SW 1271 (cell line): Measurements from ENCODE around the gene CYTL1.
"Not testable (repeated sequence)": the region's sequence is repeated elsewhere in the genome, so short reads cannot be mapped to it uniquely, and the experiment has no call there.

Experiments
- DNase-seq, 2 experiments: peaks; one replicate each; lab custom pipeline; 2025; lab: John Stamatoyannopoulos, UW

The CYTL1 gene

DNA sequence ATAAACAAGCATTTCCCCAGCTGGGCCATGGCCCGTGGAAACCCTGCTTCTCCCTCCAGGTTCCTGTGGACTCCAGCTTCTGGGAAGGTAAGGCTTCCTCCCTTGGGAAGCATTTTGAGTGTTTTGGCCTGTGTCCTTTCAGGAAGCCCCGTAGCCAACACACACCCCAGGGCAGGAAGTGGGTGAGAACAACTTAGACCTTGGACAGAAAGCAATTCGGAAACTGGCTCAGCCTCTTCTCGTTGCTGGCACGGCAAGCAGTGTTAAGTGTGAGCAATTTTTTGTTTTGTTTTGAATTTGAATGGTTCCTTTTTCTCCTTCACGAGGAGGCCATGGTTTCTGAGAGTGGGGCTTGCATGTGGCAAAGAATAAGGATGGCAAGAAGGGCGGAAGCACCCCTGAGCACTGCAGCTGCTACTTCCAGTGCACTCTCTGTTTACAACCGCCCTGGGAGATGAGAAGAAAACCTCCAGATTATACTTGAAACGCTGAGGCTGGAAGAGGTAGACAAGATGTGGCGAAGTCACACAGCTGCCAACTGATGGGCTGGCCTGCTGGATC, 14.1 kb upstream of the CYTL1 start:
- no peak for DNase-seq

GRCh38 chr4:5032813-5033212, 13.6 kb upstream of the CYTL1 start:
- DNase-seq, result no peak

GRCh38 chr4:5030927-5031326, 11.7 kb upstream of the CYTL1 start:
- DNase-seq, result no peak

GRCh38 chr4:5030221-5030620, 11.0 kb upstream of the CYTL1 start:
- DNase-seq, result no peak

DNA sequence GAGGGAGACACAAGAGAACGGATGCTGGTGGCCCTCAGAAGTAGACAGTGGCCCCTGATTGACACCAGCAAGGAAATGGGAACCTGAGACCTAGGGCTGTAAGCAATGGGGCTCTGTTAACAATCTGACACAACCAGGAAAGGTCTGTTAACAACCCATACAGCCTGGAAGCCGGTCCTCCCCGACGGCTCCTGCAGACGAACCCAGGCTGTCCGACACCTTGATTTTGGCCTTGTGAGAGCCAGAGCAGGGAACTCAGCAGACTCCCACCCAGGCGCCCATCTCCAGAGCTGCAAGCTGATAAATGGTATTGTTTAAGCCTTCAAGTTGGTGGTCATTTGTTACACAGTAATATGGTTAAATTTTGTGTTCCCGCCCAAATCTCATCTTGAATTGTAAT, 10.2 kb upstream of the CYTL1 start:
- DNase-seq, result no peak

DNA sequence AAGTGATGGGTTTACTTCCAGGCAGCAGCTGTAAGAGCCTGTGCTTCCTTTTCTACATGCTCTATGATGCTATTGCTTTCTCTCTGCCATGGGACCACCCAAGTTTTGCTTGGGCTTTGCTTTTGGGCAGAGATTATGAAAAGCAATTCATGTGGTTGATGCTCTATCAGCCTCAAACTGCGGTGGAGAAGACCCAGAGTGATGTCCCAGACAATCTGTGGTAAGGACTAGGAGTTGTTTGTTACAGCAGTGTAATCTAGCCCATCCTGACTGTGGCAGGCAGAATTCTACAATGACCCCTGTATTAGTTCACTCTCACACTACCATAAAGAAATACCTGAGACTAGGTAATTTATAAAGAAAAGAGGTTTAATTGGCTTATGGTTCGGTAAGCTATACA, 9.2 kb upstream of the CYTL1 start:
- no peak for DNase-seq

GRCh38 chr4:5027346-5027745, 8.1 kb upstream of the CYTL1 start:
- DNase-seq, result no peak

DNA sequence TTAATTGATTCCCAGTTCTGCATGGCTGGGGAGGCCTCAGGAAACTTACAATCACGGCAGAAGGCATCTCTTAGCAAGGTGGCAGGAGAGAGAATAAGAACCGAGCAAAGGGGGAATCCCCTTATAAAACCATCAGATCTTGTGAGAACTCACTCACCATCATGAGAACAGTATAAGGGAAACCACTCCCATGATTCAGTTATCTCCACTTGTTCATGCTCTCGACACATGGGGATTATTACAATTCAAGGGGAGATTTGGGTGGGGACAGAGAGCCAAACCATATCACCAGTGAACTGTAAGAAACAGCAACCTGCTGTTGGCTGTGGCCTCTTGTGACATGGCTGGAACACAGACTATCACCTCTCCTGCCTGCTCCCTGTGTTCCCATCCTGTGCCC, 7.1 kb upstream of the CYTL1 start:
- no peak for DNase-seq

GRCh38 chr4:5024673-5025072, 5.4 kb upstream of the CYTL1 start:
- DNase-seq, result no peak

- no peak for DNase-seq
Measured at GRCh38 chr4:5021546-5021945, 2.3 kb upstream of the CYTL1 start.

- DNase-seq, result no peak
Measured at GRCh38 chr4:5020341-5020740, 1.1 kb upstream of the CYTL1 start.

GRCh38 chr4:5019796-5020195, 538 bp upstream of the CYTL1 start:
- DNase-seq, result no peak

DNA sequence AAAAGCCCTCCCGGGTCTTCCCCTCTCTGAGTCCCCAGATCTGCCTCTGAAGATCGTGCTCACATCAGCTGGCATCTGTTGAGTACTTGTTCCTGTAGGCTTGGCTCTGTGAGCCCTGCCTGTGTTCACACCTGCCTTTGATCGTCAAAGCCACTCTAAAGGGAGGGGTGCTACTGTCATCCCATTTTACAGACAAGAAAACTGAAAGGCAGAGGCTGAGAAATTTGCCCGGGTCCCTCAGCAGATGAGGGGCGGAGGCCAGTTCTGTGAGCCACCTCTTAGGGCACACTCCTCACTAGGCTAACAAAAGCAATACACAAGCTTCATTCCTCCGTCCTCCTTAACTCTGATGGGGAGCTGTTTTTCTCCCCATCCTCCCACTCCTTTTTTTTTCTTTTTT, 655 bp downstream of the CYTL1 start:
- DNase-seq, result no peak

GRCh38 chr4:5018096-5018495, 1.2 kb downstream of the CYTL1 start:
- no peak for DNase-seq

DNA sequence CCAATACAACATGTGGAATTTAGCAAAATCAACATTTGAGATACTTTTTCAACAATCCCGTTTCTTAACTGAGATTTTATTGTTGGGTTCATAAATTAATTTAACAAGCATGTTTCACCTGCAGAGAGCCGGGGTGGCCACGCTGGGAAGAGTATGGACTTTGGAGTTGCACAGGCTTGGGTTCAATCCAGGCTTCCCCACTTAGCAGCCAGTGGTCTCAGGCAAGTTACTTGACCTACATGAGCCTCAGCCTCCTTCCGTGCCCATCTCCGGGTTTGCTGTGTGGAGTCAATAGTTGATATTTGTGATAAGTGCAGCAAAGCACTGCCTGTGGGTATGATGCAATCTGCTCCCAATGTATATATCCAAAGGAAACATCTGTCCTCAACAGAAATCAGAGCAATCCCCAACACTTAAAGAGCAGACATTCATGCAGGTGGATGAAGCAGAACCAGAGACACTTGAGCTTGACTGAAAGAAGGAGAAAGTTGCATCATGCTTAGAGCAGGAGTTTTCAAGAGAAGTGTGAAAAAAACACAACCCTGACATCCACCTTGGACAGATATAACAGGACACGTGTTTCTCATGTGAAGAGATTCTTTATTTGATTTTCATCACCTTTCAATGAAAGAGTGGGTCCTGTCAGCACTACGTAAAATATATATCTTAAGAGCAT, 5.1 kb downstream of the CYTL1 start:
- no peak for DNase-seq

DNA sequence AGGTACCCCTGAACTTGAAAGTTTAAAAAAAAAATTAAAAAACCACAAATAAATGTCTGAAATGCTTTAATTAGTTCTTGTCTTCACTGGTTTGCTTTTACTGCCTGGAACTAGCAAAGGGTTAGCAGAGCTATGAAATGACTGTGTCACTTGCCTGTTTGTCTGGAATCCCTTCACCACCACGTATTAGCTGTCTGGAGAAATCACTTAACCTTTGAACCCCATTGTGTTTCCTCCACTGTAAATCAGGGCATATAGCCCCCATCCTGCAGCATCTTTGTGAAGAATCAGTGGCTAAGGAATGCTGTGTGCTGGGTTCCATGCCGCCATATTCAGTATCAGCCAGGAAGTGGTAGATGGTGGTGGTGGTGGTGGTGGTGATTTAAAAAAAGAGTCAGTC, 6.3 kb downstream of the CYTL1 start:
- DNase-seq, result no peak

- no peak for DNase-seq
Measured at GRCh38 chr4:5012244-5012898, 6.9 kb downstream of the CYTL1 start.

GRCh38 chr4:5010984-5011383, 8.3 kb downstream of the CYTL1 start:
- DNase-seq, result no peak

- DNase-seq, result no peak
Measured at GRCh38 chr4:5009796-5010195, 9.5 kb downstream of the CYTL1 start.

DNA sequence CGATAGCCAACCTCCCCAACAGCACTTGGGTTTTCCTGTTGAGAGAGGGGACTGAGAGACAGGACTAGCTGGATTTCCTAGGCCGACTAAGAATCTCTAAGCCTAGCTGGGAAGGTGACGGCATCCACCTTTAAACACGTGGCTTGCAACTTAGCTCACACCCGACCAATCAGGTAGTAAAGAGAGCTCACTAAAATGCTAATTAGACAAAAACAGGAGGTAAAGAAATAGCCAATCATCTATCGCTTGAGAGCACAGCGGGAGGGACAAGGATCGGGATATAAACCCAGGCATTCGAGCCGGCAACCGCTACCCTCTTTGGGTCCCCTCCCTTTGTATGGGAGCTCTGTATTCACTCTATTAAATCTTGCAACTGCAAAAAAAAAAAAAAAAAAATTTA, 12.3 kb downstream of the CYTL1 start:
- DNase-seq, result not testable (repeated sequence)

- DNase-seq, result no peak
Measured at GRCh38 chr4:5004496-5004895, 14.8 kb downstream of the CYTL1 start.

DNA sequence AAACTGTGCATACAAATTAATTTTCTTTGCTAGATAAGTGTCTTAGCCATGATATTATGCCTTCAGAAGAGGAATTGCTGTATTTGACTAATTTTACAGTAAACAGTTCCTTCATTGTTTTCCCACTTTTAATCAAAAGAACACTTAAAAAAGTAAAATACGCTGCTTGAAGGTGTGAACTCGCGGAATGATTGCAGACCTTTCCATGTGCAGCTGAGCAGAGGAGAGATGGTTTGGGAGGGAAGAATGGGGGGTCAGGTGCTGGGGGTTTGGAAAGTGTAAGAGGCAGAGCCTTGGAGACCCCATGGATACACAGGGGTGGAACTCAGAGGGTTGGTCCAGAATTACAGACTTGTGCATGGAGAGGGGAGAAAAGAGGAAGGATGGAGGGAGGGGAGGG, 15.3 kb downstream of the CYTL1 start:
- no peak for DNase-seq

- no peak for DNase-seq
Measured at GRCh38 chr4:5003372-5003857, 15.8 kb downstream of the CYTL1 start.

- DNase-seq, result not testable (repeated sequence)
Measured at GRCh38 chr4:5001641-5002040, 17.6 kb downstream of the CYTL1 start.
